ENCODE data around the gene PURA. TPM values are rescaled to one million over a fixed set of nuclear protein-coding genes. Genes with fewer than 3 reads are reported as not detected.

Gene PURA
- polyA plus RNA-seq, 3 donors, result 1.1 to 1.6 (median 1.2) TPM

GRCh38 chr5:140083120-140083519 is 30.8 kb upstream of the PURA start:
- no peak overlapping the region for H3K27ac Mint-ChIP-seq
- no peaks in the 10 kb centered on the region for H3K9me3 ChIP-seq (replicated peaks in 1 of 2; ENCODE audit: control insufficient read depth in 1 of 2, insufficient read depth in 1 of 2, low read length in 2 of 2)
- intact Hi-C loops (cut with micrococcal nuclease), result no loop called here
- no peak for TF ChIP-seq CTCF (IDR thresholded peaks at IDR 0.05)
- no peak overlapping the region for H3K4me3 ChIP-seq (replicated peaks in 1 of 3; ENCODE audit: low read depth in 2 of 3, low read length in 3 of 3)
- H3K27me3 Mint-ChIP-seq (ENCODE audit: low read depth in 3 of 3), result peaks cover 33 to 60% (median 33%) of the 10 kb centered on the region in 3 donors
- H3K36me3 Mint-ChIP-seq, result no peaks in the 10 kb centered on the region
- H3K9me3 Mint-ChIP-seq, result no peaks in the 10 kb centered on the region
- H3K4me1 ChIP-seq (ENCODE audit: control insufficient read depth in 1 of 2, insufficient read depth in 2 of 2, low read length in 2 of 2), result no peaks in the 10 kb centered on the region
- H3K4me3 Mint-ChIP-seq, result no peak overlapping the region
- no peak for DNase-seq
- H3K27me3 ChIP-seq (ENCODE audit: control insufficient read depth in 2 of 2, insufficient read depth in 2 of 2, low read length in 2 of 2), result peaks cover 33 to 67% of the 10 kb centered on the region in 2 donors
- H3K27ac ChIP-seq (ENCODE audit: low read depth in 1 of 2, low read length in 2 of 2), result no peak overlapping the region
- H2AFZ ChIP-seq (ENCODE audit: insufficient read depth, low read depth, low read length, poor library complexity, severe bottlenecking), result no peak overlapping the region
- no peaks in the 10 kb centered on the region for H3K79me2 ChIP-seq (ENCODE audit: insufficient read depth, low read length)
- no peak overlapping the region for H3K4me2 ChIP-seq (replicated peaks; ENCODE audit: extremely low read depth, low read length, poor library complexity, severe bottlenecking)
- no peaks in the 10 kb centered on the region for H4K20me1 ChIP-seq (ENCODE audit: insufficient read depth, low read length)
- 60% methylated on average over 1 of the region's 1 CpG for WGBS (ENCODE audit: insufficient coverage)
- no peaks in the 10 kb centered on the region for H3K4me1 Mint-ChIP-seq
- H3K9ac ChIP-seq (ENCODE audit: insufficient read depth, low read length, poor library complexity, severe bottlenecking), result no peak overlapping the region
- H3K36me3 ChIP-seq (replicated peaks in 1 of 2; ENCODE audit: control insufficient read depth in 1 of 2, insufficient read depth in 2 of 2, low read length in 2 of 2), result no peaks in the 10 kb centered on the region

- Histone ChIP-seq H3K36me3 (replicated peaks in 1 of 2; ENCODE audit: control insufficient read depth in 1 of 2, insufficient read depth in 2 of 2, low read length in 2 of 2) (no peaks in the 10 kb centered on the region), H3K4me3 (replicated peaks in 1 of 3; ENCODE audit: low read depth in 2 of 3, low read length in 3 of 3) (no peak overlapping the region), H3K9me3 (replicated peaks in 1 of 2; ENCODE audit: control insufficient read depth in 1 of 2, insufficient read depth in 1 of 2, low read length in 2 of 2) (no peaks in the 10 kb centered on the region), H3K79me2 (ENCODE audit: insufficient read depth, low read length) (no peaks in the 10 kb centered on the region), H3K27me3 (ENCODE audit: control insufficient read depth in 2 of 2, insufficient read depth in 2 of 2, low read length in 2 of 2) (peaks cover 33 to 65% of the 10 kb centered on the region in 2 donors), H3K27ac (ENCODE audit: low read depth in 1 of 2, low read length in 2 of 2) (no peak overlapping the region), H3K4me1 (ENCODE audit: control insufficient read depth in 1 of 2, insufficient read depth in 2 of 2, low read length in 2 of 2) (no peaks in the 10 kb centered on the region), H2AFZ (ENCODE audit: insufficient read depth, low read depth, low read length, poor library complexity, severe bottlenecking) (no peak overlapping the region), H3K4me2 (replicated peaks; ENCODE audit: extremely low read depth, low read length, poor library complexity, severe bottlenecking) (no peak overlapping the region), H4K20me1 (ENCODE audit: insufficient read depth, low read length) (no peaks in the 10 kb centered on the region), H3K9ac (ENCODE audit: insufficient read depth, low read length, poor library complexity, severe bottlenecking) (no peak overlapping the region)
- Mint-ChIP-seq H3K4me1 (no peaks in the 10 kb centered on the region), H3K27ac (no peak overlapping the region), H3K9me3 (no peaks in the 10 kb centered on the region), H3K4me3 (peak overlapping the region in 1 of 2 donors; percentile 31), H3K36me3 (no peaks in the 10 kb centered on the region), H3K27me3 (ENCODE audit: low read depth in 3 of 3) (peaks cover 33 to 63% (median 38%) of the 10 kb centered on the region in 3 donors)
- intact Hi-C loops (cut with micrococcal nuclease), result no loop called here
- no CpG with 5 or more reads among the region's 1 CpG for WGBS (ENCODE audit: insufficient coverage)
- no peak for TF ChIP-seq CTCF (IDR thresholded peaks at IDR 0.05)
- no peak for DNase-seq
These were observed 30.3 kb upstream of the PURA start for GRCh38 chr5:140083650-140084049.
